ENCODE results near the gene SLC7A5. TPM values are rescaled to one million over a fixed set of nuclear protein-coding genes. Genes with fewer than 3 reads are reported as not detected.

SLC7A5 gene
- total and polyA plus RNA-seq, 2 of the 4 experiments (the other 2 are of a cell fraction) = 11.3 to 101 TPM

DNA sequence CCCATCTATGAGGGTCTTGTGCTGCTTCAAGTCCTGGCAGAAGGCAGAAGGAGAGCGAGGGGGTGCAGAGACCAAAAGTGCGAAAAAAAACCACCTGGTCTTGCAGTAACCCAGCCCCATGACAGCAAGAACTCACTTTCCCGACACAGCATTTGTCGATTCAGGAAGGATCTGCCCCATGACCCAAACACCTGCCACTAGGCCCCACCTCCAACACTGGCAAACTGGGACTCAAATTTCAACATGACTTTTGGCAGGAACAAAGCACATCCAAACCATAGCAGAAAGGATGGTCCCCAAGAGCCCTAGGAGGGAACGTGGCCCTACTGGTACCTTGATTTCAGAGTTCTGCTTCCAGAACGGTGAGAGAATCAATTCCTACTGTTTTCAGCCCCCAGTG, 68.8 kb downstream of the SLC7A5 start:
- in situ Hi-C loops (cut with MboI; ENCODE audit: low sequenced_read_pairs) = no loop called here
- H3K18ac ChIP-seq (ENCODE audit: low read depth, low read length) = no peak overlapping the region

More for the DNA sequence above, 68.8 kb downstream of the SLC7A5 start:
- no peak overlapping the region for H3K23ac ChIP-seq (ENCODE audit: low read depth, low read length)
- ChIA-PET CTCF (no interaction called here), POLR2A (ENCODE audit: unreplicated experiment) (no interaction called here)
- H3K27me3 ChIP-seq (ENCODE audit: control insufficient read depth, insufficient read depth, low read length) = peaks cover 2% of the 10 kb centered on the region; the same call in 1 of the 2 replicates
- no peaks in the 10 kb centered on the region for H4K20me1 ChIP-seq (ENCODE audit: insufficient read depth, low read length)
- BruUV-seq (replicated peaks) = no TSS peak
- ATAC-seq (ENCODE audit: low read depth) (no peak), DNase-seq (no peak)
- peaks cover 4% of the 10 kb centered on the region; the same call in 1 of the 2 replicates for H3K9me1 ChIP-seq (ENCODE audit: insufficient read depth, low read length)
- no peak overlapping the region for H3K56ac ChIP-seq (ENCODE audit: extremely low read depth, insufficient read depth, low read length)
- H2AFZ ChIP-seq (replicated peaks; ENCODE audit: low read length, poor library complexity) = no peak overlapping the region
- H3K4ac ChIP-seq (ENCODE audit: low read depth, low read length) = no peak overlapping the region
- H4K8ac ChIP-seq (ENCODE audit: low read depth in 2 of 2, low read length in 2 of 2) = no peak overlapping the region
- TF ChIP-seq, protein P1, sequence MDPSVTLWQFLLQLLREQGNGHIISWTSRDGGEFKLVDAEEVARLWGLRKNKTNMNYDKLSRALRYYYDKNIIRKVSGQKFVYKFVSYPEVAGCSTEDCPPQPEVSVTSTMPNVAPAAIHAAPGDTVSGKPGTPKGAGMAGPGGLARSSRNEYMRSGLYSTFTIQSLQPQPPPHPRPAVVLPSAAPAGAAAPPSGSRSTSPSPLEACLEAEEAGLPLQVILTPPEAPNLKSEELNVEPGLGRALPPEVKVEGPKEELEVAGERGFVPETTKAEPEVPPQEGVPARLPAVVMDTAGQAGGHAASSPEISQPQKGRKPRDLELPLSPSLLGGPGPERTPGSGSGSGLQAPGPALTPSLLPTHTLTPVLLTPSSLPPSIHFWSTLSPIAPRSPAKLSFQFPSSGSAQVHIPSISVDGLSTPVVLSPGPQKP (IDR thresholded peaks at IDR 0.05; ENCODE audit: borderline replicate concordance, low read depth, low read length) = no peak
- TF ChIP-seq BHLHE40 (IDR thresholded peaks at IDR 0.05; ENCODE audit: low read depth, low read length) (no peak), CHD1 (IDR thresholded peaks at IDR 0.05; ENCODE audit: low read depth, low read length) (no peak)
- H3K4me1 ChIP-seq (ENCODE audit: control insufficient read depth, insufficient read depth, low read length) = no peaks in the 10 kb centered on the region
- H2AK5ac ChIP-seq (ENCODE audit: low read depth, low read length) = no peak overlapping the region
- H3K9ac ChIP-seq (ENCODE audit: low read depth, low read length) = no peak overlapping the region
- H2BK15ac ChIP-seq (ENCODE audit: low read depth, low read length) = no peak overlapping the region
- H2BK120ac ChIP-seq (ENCODE audit: low read depth, low read length) = no peak overlapping the region
- no peak overlapping the region for H3K27ac ChIP-seq (ENCODE audit: insufficient read depth, low read length)
- H3K4me3 ChIP-seq (ENCODE audit: insufficient read depth, low read depth, low read length) = no peak overlapping the region
- H2BK20ac ChIP-seq (ENCODE audit: low read depth, low read length) = no peak overlapping the region
- H4K91ac ChIP-seq (ENCODE audit: insufficient read depth, low read depth, low read length) = no peak overlapping the region
- no peak overlapping the region for H3K4me2 ChIP-seq (ENCODE audit: low read depth, low read length)
- no peaks in the 10 kb centered on the region for H3K79me1 ChIP-seq (ENCODE audit: low read depth in 1 of 2, low read length in 2 of 2)
- no peak overlapping the region for H3K14ac ChIP-seq (replicated peaks; ENCODE audit: low read depth, low read length)
- no peak overlapping the region for H4K5ac ChIP-seq (ENCODE audit: low read depth, low read length)
- intact Hi-C loops (cut with micrococcal nuclease) = no loop called here
- dilution Hi-C loops (cut with HindIII; ENCODE audit: low sequenced_read_pairs, unreplicated experiment) = no loop called here
- H2AK9ac ChIP-seq (replicated peaks; ENCODE audit: low read depth, low read length, poor library complexity) = no peak overlapping the region
- 70% methylated on average over 2 of the region's 6 CpGs; no CpG with 5 or more reads in 1 of the 2 experiments for WGBS, 2 experiments (ENCODE audit: extremely low coverage in 2 of 2, insufficient read length in 1 of 2)
- H3K36me3 ChIP-seq (ENCODE audit: control insufficient read depth, insufficient read depth, low read length) = no peaks in the 10 kb centered on the region
- H2BK5ac ChIP-seq (ENCODE audit: low read depth, low read length, poor library complexity, severe bottlenecking) = no peak overlapping the region
- peaks cover 7% of the 10 kb centered on the region; the same call in 1 of the 2 replicates for H3K9me3 ChIP-seq (ENCODE audit: control insufficient read depth, insufficient read depth, low read length)
